ENCODE measurements around the gene EXOC6B. TPM values are rescaled to one million over a fixed set of nuclear protein-coding genes. Genes with fewer than 3 reads are reported as not detected.

The EXOC6B gene
- total and polyA plus RNA-seq, 8 donors = 3.4 to 57.2 (median 27.1) TPM

DNA sequence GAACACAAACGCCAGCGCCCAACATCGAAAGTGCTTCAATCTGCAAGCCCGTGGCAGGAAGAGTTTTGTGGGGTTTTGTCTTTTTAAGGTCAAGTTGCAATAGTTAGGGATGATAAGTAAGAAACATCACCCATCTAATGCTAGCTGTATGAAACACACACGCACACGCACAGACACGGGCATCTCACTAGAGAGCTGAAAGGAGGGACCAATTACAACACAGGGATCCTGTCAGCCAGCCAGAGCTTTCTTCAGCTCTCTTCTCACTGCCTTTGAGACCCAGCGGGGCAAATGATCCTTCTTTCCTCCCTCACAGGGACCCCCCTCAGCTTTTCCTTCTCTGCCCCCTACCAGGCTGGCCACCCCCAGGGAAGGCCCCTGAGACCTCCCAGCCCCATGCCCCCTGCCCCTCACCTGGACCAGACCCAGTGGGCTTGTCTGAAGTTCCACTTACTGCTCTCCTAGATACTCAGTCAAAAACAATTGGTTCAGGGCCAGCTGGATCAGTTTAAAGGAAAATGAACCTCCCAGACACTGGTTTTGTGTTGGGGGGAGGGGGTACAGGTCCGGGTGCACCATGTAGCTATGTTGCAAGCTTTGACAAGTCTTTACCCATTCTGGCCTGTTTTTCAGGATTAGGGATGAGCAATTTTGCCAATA is 696.0 kb downstream of the EXOC6B start:
- intact Hi-C loops (cut with DNase I; ENCODE audit: low total_unique reads) = no loop called here
- H3K4me3 ChIP-seq = no peak overlapping the region

DNA sequence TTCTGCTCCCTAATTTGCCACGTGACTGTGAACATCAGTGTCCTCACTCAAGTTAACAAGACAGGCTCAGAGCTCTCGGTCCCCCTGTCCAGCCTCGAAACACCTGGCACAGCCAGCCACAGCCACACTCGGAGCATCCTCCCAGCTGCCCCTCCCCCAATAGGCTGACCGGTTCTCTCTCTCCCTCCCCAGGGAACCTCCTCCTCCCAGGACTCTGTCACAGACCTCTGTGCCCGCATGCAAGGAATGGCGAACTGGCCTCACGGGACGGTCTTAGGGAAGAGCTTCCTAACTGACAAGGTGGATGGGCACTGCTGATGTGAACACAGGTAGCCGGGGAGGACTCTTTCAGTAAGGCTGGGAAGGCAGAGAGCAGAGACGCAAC is 697.0 kb downstream of the EXOC6B start:
- 75 to 81% (median 81%) methylated on average over 11 of the region's 11 CpGs for WGBS, 5 donors
- Histone ChIP-seq H3K36me3 (no peaks in the 10 kb centered on the region), H3K4me3 (no peak overlapping the region), H3K4me1 (no peaks in the 10 kb centered on the region), H3K27ac (no peak overlapping the region), H3K27me3 (peaks cover 0 to 40% (median 5%) of the 10 kb centered on the region in 3 donors), H3K9me3 (no peaks in the 10 kb centered on the region)
- TF ChIP-seq, protein P1, sequence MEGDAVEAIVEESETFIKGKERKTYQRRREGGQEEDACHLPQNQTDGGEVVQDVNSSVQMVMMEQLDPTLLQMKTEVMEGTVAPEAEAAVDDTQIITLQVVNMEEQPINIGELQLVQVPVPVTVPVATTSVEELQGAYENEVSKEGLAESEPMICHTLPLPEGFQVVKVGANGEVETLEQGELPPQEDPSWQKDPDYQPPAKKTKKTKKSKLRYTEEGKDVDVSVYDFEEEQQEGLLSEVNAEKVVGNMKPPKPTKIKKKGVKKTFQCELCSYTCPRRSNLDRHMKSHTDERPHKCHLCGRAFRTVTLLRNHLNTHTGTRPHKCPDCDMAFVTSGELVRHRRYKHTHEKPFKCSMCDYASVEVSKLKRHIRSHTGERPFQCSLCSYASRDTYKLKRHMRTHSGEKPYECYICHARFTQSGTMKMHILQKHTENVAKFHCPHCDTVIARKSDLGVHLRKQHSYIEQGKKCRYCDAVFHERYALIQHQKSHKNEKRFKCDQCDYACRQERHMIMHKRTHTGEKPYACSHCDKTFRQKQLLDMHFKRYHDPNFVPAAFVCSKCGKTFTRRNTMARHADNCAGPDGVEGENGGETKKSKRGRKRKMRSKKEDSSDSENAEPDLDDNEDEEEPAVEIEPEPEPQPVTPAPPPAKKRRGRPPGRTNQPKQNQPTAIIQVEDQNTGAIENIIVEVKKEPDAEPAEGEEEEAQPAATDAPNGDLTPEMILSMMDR (IDR thresholded peaks at IDR 0.05) = no peak
- no peak for TF ChIP-seq POLR2AphosphoS5 (IDR thresholded peaks at IDR 0.05)
- intact Hi-C loops (cut with DNase I; ENCODE audit: low total_unique reads) = no loop called here
- no peak for DNase-seq

More for the DNA sequence above, 696.0 kb downstream of the EXOC6B start:
- WGBS, 5 donors = 74 to 85% (median 81%) methylated on average over 9 of the region's 9 CpGs
- Histone ChIP-seq H3K27me3 (peaks cover 0 to 42% (median 5%) of the 10 kb centered on the region in 3 donors), H3K4me1 (no peaks in the 10 kb centered on the region), H3K36me3 (no peaks in the 10 kb centered on the region), H3K9me3 (no peaks in the 10 kb centered on the region), H3K27ac (no peak overlapping the region)
- no peak for DNase-seq
- TF ChIP-seq EP300 (IDR thresholded peaks at IDR 0.05) (no peak), POLR2A (IDR thresholded peaks at IDR 0.05) (no peak), POLR2AphosphoS5 (IDR thresholded peaks at IDR 0.05) (no peak)
- TF ChIP-seq, protein P1 (IDR thresholded peaks at IDR 0.05) = no peak

DNA sequence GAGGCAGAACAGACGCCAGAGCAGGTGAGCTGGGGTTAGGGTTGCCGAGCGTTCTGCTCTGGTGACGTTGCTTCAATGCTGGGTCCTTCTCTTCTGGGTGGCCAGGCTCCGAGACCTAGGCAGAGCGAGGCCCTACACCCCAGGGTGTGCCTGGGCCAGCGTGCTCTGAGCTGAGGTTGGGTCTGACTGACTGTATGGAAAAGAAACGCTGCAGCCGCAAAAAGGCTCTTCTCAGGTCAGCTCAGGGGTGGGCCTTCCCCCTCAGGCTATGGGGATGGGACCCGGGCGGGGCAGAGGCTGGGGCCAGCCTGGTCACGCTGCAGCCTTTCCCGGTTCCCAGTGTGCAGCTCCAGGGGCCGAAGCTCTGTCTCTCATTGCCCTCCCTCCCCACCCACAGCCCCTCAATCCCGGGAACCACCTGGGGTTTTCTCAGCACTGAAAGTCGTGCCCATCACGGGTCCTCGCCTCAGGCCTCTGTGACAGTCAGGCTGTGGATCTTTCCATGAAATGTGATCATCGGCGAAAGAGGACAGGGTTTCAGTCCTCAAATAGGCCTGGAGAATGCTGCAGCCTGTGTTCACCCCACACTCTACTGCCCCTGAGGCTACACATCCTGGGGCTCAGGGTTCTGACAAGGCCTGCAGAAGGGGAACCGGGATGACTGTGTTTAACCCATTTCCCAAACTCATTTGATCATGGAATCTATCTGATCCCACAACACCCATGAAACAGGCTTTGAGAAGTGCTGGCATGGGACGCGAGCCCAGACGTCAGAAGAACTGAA is 697.6 kb downstream of the EXOC6B start:
- DNase-seq = no peak
- TF ChIP-seq POLR2A (IDR thresholded peaks at IDR 0.05) = no peak
- TF ChIP-seq EP300 (IDR thresholded peaks at IDR 0.05) = no peak
- TF ChIP-seq, protein P1 (IDR thresholded peaks at IDR 0.05) = no peak
- no peak for TF ChIP-seq POLR2AphosphoS5 (IDR thresholded peaks at IDR 0.05)
- H3K36me3 ChIP-seq = no peaks in the 10 kb centered on the region
- no peaks in the 10 kb centered on the region for H3K9me3 ChIP-seq
- H3K4me1 ChIP-seq = no peaks in the 10 kb centered on the region
- H3K4me3 ChIP-seq = no peak overlapping the region
- intact Hi-C loops (cut with DNase I; ENCODE audit: low total_unique reads) = no loop called here
- H3K27me3 ChIP-seq = peaks cover 0 to 40% (median 5%) of the 10 kb centered on the region in 3 donors
- WGBS, 5 donors = 78 to 87% (median 79%) methylated on average over 16 to 24 of the region's 24 CpGs
- H3K27ac ChIP-seq = no peak overlapping the region

DNA sequence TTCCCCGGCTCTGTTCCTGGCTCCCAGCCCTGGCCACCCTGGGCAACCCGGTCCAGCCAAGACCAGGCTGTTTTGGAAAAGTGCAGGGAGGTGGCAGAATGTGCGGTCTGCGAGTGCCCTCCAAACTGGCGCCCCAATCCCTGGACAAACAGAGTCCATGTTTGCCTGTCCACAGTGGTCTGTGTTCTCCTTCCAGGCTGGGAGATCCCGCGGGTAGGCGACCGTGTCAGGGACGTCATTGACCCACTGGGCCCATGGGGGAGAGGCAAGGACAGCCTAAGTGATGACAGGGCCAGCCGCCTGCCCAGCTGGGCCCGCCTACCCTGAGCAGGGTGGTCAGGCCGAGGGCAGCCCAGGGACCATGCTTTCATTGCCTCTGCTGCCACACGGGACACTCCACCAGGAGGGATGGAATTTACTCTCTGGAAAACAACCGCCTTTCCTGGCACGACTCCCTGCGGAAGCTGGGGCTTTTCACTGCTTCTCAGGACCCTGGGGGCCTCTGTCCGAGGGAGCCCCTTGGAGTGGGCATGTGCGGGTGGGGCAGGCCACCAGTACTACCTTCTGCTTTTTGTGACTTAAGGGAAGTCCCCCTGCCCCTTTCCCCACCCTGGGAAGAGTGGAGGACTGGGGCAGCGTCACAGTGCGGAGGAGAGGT is 698.3 kb downstream of the EXOC6B start:
- H3K36me3 ChIP-seq = no peaks in the 10 kb centered on the region
- H3K9me3 ChIP-seq = peaks cover 0 to 4% (median 0%) of the 10 kb centered on the region in 4 donors
- DNase-seq = no peak
- H3K27ac ChIP-seq = no peak overlapping the region
- H3K4me1 ChIP-seq = no peaks in the 10 kb centered on the region
- H3K27me3 ChIP-seq = peaks cover 0 to 37% (median 5%) of the 10 kb centered on the region in 3 donors
- H3K4me3 ChIP-seq = no peak overlapping the region
- TF ChIP-seq, protein P1 (IDR thresholded peaks at IDR 0.05) = no peak
- no peak for TF ChIP-seq POLR2A (IDR thresholded peaks at IDR 0.05)
- no peak for TF ChIP-seq POLR2AphosphoS5 (IDR thresholded peaks at IDR 0.05)
- TF ChIP-seq EP300 (IDR thresholded peaks at IDR 0.05) = no peak
- intact Hi-C loops (cut with DNase I; ENCODE audit: low total_unique reads) = no loop called here
- WGBS, 5 donors = 83 to 88% (median 86%) methylated on average over 17 to 21 of the region's 21 CpGs

All from stomach (tissue), 9 donors.